Measurements from ENCODE around the gene CHCHD3. TPM values are rescaled to one million over a fixed set of nuclear protein-coding genes. Genes with fewer than 3 reads are reported as not detected.

The CHCHD3 gene
- total and polyA plus RNA-seq, 9 of the 15 experiments (the other 6 are each of a cell fraction or from before 2014, with no cell fraction given): 66.2 to 279 (median 204) TPM

- TF ChIP-seq, protein P1, sequence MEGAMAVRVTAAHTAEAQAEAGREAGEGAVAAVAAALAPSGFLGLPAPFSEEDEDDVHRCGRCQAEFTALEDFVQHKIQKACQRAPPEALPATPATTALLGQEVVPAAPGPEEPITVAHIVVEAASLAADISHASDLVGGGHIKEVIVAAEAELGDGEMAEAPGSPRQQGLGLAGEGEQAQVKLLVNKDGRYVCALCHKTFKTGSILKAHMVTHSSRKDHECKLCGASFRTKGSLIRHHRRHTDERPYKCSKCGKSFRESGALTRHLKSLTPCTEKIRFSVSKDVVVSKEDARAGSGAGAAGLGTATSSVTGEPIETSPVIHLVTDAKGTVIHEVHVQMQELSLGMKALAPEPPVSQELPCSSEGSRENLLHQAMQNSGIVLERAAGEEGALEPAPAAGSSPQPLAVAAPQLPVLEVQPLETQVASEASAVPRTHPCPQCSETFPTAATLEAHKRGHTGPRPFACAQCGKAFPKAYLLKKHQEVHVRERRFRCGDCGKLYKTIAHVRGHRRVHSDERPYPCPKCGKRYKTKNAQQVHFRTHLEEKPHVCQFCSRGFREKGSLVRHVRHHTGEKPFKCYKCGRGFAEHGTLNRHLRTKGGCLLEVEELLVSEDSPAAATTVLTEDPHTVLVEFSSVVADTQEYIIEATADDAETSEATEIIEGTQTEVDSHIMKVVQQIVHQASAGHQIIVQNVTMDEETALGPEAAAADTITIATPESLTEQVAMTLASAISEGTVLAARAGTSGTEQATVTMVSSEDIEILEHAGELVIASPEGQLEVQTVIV (CRISPR knock-in tag; IDR thresholded peaks at IDR 0.05; ENCODE audit: borderline replicate concordance): no peak
- TF ChIP-seq HOMEZ (CRISPR knock-in tag; IDR thresholded peaks at IDR 0.05): no peak
These were observed 297.5 kb downstream of the CHCHD3 start (continued) for GRCh38 chr7:132784406-132784805.

GRCh38 chr7:132783824-132784223 is 298.1 kb downstream of the CHCHD3 start:
- CTCF ChIA-PET (ENCODE audit: low intra/inter-chr PET ratio): no interaction called here
- no peaks in the 10 kb centered on the region for H3K4me1 ChIP-seq (replicated peaks in 1 of 2; ENCODE audit: control insufficient read depth in 2 of 2, insufficient read depth in 2 of 2, low read length in 2 of 2)
- H3K79me2 ChIP-seq (ENCODE audit: control insufficient read depth, insufficient read depth, low read length): no peaks in the 10 kb centered on the region
- DNase-seq (ENCODE audit: extremely low read depth in 1 of 4, low spot score in 3 of 4) (no peak), ATAC-seq (no peak), FAIRE-seq (no peak)
- BruUV-seq (replicated peaks): no TSS peak
- POLR2A ChIA-PET: interaction anchor here (1.3 to 1.7 kb wide), 2 partner anchors 10 to 11 kb away, joined by 4 to 6 read pairs; no protein-coding TSS in a partner anchor
- H3K27me3 ChIP-seq (ENCODE audit: control insufficient read depth in 2 of 2, insufficient read depth in 2 of 2, low read length in 2 of 2): peaks cover 0 to 4% of the 10 kb centered on the region in 2 experiments; a peak in 1 of 5 replicates
- no peak overlapping the region for H3K4me3 ChIP-seq
- H4K20me1 ChIP-seq (replicated peaks; ENCODE audit: control insufficient read depth, insufficient read depth, low read length): no peaks in the 10 kb centered on the region
- H2AFZ ChIP-seq (ENCODE audit: low read depth, low read length): no peak overlapping the region
- 84% methylated on average over 8 of the region's 8 CpGs for WGBS (ENCODE audit: insufficient coverage, low coverage, missing lambda C conversion rate)
- H3K9ac ChIP-seq (ENCODE audit: insufficient read depth in 1 of 2, low read depth in 2 of 2, low read length in 2 of 2): no peak overlapping the region
- intact Hi-C loops (cut with micrococcal nuclease): no loop called here
- no peak overlapping the region for H3K27ac ChIP-seq (ENCODE audit: extremely low read depth, low read depth, low read length)
- in situ Hi-C loops (cut with MboI): no loop called here
- no peaks in the 10 kb centered on the region for H3K9me1 ChIP-seq (ENCODE audit: control insufficient read depth, insufficient read depth, low read length)
- peaks cover 45% of the 10 kb centered on the region; the same call in 2 of the 3 replicates for H3K36me3 ChIP-seq (ENCODE audit: control insufficient read depth, insufficient read depth, low read length)
- no peaks in the 10 kb centered on the region for H3K9me3 ChIP-seq (replicated peaks; ENCODE audit: control insufficient read depth, insufficient read depth, low read depth, low read length)
- H3K4me2 ChIP-seq (ENCODE audit: insufficient read depth, low read length): no peak overlapping the region
- TF ChIP-seq HNRNPK (IDR thresholded peaks at IDR 0.05; ENCODE audit: low read depth, low read length, poor library complexity, severe bottlenecking): no peak
- TF ChIP-seq, protein P2, sequence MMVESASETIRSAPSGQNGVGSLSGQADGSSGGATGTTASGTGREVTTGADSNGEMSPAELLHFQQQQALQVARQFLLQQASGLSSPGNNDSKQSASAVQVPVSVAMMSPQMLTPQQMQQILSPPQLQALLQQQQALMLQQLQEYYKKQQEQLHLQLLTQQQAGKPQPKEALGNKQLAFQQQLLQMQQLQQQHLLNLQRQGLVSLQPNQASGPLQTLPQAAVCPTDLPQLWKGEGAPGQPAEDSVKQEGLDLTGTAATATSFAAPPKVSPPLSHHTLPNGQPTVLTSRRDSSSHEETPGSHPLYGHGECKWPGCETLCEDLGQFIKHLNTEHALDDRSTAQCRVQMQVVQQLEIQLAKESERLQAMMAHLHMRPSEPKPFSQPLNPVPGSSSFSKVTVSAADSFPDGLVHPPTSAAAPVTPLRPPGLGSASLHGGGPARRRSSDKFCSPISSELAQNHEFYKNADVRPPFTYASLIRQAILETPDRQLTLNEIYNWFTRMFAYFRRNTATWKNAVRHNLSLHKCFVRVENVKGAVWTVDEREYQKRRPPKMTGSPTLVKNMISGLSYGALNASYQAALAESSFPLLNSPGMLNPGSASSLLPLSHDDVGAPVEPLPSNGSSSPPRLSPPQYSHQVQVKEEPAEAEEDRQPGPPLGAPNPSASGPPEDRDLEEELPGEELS (CRISPR knock-in tag; IDR thresholded peaks at IDR 0.05; ENCODE audit: borderline replicate concordance): no peak
- TF ChIP-seq KDM5B (IDR thresholded peaks at IDR 0.05; ENCODE audit: insufficient replicate concordance, low read depth, low read length): no peak
- TF ChIP-seq KAT7 (CRISPR knock-in tag; IDR thresholded peaks at IDR 0.05; ENCODE audit: borderline replicate concordance): no peak
- TF ChIP-seq NR2C2 (CRISPR knock-in tag; IDR thresholded peaks at IDR 0.05): no peak
- TF ChIP-seq NR2C2 (tag; IDR thresholded peaks at IDR 0.05): no peak
- no peak for TF ChIP-seq ZBTB17 (CRISPR knock-in tag; IDR thresholded peaks at IDR 0.05)
- peak; percentile 30; the same call in 1 of the 2 replicates for TF ChIP-seq C11orf30 (IDR thresholded peaks at IDR 0.05; ENCODE audit: low read depth)
- TF ChIP-seq EGR1 (conservative IDR thresholded peaks at IDR 0.05): no peak
- TF ChIP-seq ZNF217 (CRISPR knock-in tag; IDR thresholded peaks at IDR 0.05): no peak
- TF ChIP-seq IRF1 (CRISPR knock-in tag; IDR thresholded peaks at IDR 0.05; ENCODE audit: borderline replicate concordance): no peak
- TF ChIP-seq TARDBP (IDR thresholded peaks at IDR 0.05): no peak
- no peak for TF ChIP-seq EZH2 (IDR thresholded peaks at IDR 0.05; ENCODE audit: borderline replicate concordance, low read depth, low read length)

Data from K562 (cell line).